ENCODE results near the gene SLC27A6.
"Not testable (repeated sequence)": the region's sequence is repeated elsewhere in the genome, so short reads cannot be mapped to it uniquely, and the experiment has no call there.

The SLC27A6 gene

DNA sequence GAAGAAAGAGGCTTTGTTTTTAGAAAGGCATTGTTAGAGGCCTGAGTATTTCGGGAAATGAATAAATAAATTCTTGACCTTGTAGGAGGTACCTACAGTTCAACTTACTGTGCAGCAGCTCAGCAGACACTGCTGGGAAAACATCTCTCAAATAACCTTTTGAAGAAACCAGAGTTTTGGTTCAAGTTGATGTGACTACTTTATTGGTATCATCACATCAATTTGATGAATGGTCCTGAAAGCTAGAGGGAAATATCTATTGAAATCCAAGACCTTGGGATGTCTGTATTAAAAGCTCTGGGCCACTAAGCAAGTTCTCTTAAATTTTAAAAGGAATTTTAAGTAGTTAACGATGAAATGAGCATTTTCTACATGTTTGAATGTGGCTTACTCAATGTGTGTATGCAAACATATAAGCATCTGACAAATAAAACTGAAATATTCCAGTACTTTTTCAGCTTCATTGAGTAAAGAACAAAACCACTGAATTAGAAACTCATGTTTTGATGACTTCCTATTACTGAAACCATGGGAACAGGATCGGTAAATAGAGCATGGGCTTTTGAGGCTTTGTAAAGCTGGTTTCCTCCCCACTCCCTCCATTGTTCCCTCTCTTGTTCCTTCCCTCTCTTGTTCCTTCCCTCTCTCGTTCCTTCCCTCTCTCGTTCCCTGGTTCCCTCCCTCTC lies 36.7 kb downstream of the SLC27A6 start:
- DNase-seq: no peak

DNA sequence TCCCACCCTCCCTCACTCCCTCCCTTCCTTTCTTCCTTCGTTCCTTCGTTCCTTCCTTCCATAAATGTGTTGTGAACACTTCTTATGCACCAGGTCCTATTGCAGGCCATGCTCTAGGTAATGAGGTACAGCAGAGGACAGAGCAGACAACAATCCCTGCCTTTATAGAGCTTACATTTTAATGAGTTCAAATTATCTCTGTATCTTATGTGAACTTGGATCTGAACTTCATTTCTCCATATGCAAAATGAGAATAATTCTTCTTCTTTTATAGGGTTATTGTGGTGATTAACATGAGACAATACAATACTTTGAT lies 37.2 kb downstream of the SLC27A6 start:
- DNase-seq: no peak

DNA sequence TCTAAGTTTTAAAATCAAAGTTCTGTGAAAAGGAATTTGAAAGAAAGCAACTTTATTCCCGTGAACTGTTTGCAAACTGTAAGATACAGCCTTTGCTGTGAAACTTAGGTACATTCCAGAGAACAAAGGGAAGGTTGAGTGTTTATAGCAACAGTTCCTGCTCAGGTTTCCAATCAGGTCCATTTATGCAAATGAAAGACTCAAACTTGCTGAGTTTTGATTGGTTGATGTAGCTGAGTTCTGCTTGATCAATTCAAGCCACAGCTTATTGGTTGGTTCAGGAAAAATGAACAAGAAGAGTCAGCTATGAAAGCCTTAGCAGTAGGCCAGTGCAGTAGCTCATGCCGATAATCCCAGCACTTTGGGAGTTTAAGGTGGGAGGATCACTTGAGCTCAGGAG lies 37.9 kb downstream of the SLC27A6 start:
- no peak for DNase-seq

DNA sequence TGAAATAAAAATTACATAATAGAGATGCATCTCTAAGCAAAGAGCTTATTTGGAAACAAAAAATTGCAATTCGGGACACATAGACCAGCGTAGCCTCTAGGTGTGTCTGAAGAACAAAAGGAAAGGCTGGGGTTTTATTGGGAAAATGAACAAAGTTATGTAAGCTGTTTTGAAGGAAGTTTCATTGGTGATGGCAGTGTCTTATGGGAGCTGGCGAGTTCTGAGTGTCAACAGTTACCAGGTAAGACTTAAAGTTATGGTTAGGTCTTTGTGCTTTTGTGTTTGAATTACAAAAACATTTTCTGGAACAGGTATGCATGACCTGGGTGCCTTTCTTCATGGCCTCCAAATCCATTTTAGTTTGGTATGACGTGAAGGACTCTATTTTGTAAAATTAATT lies 48.9 kb downstream of the SLC27A6 start:
- DNase-seq: no peak

DNA sequence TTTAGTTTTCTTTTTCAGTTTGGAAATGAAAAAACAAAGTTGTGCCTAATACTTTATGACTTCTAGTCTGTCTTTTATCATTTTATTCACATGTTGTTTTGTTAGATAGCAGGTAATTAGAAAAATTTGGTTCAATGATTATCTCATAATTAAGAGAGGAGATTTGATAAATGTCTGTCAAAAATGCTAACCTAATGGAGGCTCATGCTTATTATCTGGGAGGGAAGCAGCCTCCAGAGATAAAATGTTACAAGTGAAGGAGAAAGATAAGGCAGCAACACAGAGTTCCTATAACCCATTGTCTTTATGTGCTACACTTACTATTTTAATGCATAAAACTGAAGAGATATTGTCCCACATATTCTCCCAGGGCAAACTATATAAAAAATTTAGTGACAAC lies 53.5 kb downstream of the SLC27A6 start:
- no peak for DNase-seq

DNA sequence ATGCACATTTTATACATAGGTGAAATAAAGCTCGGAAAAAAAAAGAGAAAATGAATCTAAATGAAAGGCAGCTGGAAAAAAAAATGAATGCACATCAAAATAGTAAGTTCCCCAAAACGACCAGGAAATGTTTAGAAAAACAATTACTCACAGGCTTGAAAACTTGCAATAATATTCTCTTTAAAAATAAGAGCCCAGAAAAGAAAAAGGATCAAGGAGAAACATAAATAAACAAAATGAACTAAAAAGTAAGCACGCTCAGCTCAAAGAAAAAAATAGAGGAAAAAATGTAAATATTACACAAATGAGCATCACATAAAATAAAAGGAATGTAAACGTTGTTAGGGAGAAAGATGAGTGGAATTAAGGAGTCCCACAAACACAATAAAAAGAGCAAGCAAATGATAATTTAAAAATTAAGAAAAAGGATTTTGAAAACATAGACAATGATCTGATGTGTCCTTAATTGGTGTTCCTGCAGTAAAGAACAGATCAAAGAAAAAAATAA lies 54.2 kb downstream of the SLC27A6 start:
- DNase-seq: no peak

DNA sequence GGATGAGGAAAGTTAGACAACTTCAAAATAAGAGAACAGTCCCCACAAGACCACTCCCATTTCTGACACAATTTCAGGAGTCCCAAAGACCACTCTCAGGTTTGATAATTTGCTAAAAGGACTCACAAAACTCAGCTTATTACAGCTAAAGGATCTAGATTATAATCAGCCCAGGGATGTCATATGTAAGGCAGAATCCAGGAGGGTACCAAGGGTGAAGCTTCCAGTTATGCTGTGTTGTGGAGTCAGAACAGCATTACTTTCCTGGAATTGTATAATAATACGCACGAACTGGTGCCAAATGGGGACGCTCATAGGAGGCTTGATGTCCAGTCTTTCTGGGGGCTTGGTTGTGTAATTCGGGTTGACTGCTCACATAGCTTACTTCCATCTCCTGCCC lies 55.4 kb downstream of the SLC27A6 start:
- DNase-seq: no peak

DNA sequence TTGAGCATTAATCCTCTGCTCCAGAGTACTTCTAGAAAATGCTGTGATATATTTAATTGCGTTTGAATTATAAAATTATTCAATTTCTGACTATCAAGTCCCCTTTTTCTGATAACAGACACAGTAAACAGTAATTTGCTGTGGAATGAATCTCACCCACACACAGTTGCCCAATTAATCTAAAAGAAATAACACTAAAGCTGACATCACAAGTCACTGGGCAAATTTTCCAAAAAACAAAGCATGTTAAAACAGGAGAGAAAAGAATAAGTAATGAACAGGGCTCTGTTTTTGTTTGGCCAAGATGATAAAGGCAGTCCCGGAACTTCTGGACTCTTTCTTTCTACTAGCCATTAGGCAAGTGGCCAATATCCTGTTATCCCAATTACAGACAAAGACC lies 56.5 kb downstream of the SLC27A6 start:
- DNase-seq: no peak

DNA sequence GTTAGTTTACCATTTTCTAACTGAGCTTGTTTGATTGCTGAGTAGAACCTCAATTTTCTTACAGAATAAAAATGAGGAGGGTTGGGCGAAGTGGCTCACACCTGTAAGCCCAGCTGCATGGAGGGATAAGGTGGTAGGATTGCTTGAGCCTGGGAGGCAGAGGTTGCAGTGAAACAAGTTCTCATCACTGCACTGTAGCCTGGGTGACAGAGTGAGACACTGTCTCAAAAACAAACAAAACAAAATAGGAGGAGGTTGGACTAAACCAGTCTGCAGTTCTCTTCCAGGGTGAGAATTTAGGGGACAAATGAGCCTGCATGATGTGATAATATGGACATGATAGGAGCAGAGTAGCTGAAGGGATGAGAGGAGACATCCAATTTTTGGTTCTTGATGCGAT lies 57.3 kb downstream of the SLC27A6 start:
- no peak for DNase-seq

DNA sequence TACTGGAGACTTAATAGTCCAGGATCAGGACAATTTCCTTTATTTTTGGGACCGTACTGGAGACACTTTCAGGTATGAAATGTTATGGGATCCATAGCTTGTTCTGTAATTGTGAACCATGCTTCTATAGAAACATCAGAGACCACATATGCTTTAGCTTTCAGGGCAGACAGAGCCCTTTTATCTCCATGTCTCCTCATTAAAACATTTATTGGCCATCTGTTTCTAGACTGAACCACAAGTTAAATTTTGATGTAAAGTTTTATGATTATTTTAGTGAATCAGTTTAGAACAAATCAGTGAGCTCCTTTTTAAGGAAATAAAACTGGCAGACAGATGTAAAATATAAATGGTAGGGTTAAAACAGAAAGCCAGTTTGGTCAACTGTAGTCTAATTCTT lies 62.0 kb downstream of the SLC27A6 start:
- DNase-seq: no peak

DNA sequence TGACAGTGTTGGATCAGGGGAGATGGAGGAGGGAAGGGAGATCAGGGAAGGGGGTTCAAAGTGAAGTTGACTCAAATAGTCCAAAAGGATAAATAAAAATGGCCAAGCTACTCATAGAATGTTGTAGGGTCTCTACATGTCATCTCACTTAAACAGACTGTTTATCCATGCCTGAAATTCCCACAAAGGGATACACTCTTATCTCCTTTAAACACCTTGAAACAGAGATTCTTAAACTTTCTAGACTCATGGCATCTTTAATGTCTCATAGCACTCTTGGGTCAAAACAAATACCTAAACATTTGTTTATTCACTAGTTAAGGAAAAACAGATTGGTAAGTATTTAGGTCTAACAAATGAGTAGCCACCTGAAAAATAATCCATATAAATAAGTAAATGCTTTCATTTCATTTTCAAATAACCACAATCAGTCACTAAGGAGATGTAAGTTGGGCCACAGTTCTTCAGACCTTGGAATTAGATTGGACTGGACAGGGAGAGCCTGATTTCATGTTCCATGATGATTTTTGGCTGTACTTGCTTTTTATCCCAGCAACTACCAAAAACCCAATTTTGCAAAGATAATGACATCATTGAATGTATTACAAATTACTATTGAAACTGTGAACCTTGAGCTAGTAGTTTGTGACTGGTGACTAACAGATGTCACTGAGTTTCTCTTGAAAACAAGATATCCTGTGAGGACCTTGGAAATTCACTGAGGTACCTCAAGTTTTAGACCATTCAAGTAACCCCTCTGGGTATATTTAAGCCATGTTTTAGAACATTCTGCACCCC lies 66.8 kb downstream of the SLC27A6 start:
- no peak for DNase-seq

DNA sequence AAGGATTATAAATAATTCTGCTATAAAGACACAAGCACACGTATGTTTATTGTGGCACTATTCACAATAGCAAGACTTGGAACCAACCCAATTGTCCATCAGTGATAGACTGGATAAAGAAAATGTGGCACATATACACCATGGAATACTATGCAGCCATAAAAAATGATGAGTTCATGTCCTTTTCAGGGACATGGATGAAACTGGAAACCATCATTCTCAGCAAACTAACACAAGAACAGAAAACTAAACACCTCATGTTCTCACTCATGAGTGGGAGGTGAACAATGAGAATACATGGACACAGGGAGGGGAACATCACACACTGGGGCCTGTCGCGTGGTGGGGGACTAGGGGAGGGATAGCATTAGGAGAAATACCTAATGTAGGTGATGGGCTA lies 71.0 kb downstream of the SLC27A6 start:
- not testable (repeated sequence) for DNase-seq

DNA sequence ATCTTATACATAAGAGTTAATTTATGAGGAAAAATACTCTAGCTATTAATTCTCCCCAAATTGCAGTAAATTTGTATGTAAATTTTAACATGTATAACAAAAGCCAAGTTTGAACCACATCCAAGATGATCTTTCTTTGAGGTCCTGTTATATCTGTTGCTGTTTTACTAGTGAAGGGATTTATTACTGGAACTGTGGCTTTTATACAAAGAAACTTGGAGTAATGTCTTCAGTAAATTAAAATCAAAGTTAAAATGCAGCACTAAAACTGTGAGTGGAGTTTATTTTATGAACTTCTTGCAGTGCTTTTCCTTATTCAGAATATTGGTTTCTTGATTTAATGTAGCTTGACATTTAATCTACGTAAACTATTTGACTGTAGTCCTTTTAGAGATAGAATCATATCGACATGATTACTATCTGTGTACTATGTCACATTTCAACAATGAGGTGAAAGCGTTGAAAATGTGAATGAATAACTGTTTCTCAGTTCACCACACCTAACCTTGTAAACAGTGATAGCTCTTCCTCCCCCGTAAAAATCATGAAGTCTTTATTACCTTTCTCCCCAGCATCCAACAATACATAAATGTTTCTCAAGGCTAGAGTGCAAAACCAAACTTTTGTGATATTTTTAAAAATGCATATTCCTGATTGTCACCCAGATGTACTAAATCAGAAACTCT lies 76.1 kb downstream of the SLC27A6 start:
- DNase-seq: no peak

DNA sequence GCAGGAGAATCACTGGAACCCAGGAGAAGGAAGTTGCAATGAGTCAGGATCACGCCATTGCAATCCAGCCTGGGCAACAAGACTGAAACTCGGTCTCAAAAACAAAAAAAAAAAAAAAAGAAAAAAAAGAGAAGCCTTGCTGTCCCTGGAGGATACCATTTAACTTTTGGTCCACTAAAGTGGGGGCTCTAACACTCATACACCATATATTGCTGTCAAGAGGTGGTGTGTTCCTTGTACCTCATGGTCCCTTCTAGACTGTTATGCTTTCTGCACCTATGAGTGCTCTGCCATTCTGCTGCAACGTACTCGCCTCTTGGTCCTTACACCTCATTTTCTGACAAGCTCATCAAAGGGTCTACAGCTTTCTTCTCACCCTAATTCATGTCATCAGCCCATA lies 77.0 kb downstream of the SLC27A6 start:
- DNase-seq: no peak

DNA sequence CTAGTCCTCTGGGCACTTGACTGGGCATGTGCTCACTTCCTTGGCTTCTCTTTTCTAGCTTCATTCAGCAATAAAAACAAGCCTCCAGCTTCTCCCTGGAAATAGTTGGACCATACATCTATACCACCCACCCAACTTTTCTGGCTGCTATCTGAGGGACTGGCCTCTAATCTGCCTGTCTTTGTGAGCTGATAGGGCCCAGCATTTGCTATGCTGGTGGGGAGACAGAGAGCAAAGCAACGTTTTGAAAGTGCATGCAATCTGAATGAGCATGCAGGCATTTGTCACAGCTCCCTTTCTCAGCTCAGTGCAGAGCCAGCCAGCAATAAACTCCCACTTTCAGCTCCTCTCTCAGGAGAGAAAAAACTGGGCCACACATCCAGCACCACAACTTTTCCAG lies 78.6 kb downstream of the SLC27A6 start:
- no peak for DNase-seq

DNA sequence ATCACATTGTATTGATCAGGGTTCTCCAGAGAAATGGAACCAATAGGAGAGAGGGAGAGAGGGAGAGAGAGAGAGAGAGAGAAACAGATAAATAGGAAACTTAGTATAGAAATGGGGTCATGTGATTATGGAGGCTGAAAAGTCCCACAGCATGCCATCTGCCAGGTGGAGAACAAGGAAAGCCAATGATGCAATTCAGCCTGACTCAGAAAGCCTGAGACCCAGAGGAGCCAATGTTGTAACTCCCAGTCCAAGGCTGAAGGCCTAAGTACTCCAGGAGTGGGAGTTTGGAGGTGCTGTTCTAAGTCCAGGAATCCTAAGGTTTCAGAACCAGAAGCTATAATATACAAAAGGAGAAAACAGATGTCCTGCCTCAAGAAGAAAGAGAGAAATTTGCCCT lies 80.9 kb downstream of the SLC27A6 start:
- DNase-seq: no peak

DNA sequence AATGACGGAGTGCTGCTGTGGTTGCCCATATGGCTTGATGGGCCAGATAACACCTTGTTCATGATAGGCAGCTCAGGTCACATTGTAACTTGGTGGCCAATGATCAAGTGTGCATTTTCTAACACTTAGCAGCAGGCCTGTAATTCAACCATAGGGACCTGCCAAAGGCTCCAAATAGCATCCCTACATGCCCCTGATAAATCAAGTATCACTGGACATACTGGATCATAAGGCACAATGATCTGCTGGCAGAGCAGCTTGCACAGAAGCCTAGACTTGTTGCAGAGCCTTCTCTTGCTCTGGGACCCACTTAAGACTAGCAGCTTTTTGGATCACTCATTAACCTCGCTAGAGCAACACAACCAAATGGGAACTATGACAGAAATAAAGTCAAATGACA lies 83.2 kb downstream of the SLC27A6 start:
- no peak for DNase-seq

DNA sequence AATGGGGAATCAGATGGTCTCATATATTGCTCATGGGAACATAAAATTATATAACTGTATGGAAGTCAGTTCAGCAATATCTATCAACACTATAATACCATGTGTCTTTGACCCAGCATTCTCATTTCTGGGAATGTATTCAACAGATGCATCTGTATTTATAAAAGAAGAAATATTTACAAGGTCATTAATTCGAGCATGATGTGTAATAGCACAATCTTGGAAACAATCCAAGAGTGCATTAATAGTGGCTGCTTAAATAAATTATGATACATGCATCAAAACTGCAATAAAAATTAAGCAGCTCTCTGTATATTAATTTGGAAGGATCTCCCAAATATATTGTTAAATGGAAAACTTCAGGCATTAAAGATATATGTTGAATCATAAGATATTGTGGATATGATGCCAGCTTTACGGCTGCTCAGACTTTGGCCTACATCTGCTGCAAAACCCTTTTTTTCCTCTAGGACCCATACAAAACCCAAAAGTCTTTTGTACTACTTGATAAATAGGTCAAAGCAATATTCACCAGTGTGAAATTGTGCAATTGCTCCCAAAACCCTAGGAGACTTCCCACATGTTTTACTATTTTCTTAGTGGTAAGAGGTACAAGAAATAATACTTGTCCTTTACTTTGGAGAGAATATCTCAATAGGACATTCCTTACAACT lies 84.0 kb downstream of the SLC27A6 start:
- no peak for DNase-seq

DNA sequence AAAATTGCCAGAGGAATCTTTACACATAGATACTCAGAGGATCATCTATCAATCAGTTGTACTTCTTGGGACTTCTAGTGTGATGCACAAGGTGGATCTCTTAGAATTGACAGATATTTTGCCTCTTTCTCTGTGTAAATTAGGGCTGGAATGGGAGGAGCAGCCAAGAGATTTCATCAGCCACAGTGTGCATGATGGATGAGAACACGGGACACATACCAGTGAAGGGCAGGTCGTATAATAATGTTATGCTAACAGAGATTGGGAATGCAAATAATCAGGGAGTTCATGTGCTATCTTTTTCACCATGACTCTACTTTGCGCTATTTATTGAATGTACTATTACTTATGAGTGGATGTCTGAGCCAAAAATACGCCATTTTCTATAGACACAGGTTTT lies 86.0 kb downstream of the SLC27A6 start:
- DNase-seq: no peak

DNA sequence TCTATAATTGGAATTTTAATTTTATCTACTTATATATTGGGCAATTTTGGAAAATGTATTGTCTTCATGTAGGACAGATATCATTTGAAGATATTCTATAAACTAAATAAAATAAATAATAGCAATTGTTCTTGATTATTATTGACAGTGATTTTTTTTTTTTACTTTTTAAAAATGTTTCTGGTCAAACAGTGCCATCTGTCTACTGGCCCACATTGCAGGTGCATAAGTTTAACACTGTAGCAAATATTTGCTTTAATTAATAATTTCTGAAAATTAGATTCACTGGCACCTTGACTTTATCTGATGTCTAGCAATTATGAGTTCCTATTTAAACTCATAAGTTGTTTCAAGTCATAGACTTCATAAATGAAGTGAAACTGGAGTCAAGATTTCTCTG lies 88.2 kb downstream of the SLC27A6 start:
- DNase-seq: no peak

DNA sequence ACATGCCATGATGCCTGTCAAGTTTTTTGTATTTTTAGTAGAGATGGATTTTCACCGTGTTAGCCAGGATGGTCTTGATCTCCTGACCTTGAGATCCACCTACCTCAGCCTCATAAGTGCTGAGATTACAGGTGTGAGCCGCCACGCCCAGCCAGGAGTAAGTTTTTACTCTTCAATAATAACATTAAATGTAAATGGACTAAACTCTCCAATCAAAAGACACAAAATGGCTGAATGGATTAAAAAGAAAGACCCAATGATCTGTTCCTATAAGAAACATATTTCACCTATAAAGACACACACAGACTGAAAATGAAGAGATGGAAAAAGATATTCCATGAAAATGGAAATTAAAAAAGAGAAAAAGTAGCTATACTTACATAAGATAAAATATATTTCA lies 92.0 kb downstream of the SLC27A6 start:
- DNase-seq: no peak

DNA sequence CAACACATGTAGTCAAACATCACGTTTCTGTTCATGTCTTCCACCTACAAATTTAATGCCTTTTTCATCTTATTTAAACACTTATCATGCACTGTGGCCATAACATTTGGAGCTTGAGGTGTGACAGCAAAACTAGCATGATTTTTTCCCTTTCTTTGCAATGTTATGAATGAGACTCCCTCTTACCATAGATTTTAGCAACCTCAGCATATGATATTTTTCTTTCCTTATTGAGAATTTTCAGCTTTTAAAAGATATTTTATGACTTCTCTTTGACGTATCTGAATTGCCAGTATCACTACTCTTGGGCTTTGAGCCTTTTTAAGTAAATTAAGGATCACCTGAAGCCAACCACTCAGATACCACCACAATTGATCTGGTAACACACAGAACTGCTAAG lies 96.6 kb downstream of the SLC27A6 start:
- DNase-seq: no peak

DNA sequence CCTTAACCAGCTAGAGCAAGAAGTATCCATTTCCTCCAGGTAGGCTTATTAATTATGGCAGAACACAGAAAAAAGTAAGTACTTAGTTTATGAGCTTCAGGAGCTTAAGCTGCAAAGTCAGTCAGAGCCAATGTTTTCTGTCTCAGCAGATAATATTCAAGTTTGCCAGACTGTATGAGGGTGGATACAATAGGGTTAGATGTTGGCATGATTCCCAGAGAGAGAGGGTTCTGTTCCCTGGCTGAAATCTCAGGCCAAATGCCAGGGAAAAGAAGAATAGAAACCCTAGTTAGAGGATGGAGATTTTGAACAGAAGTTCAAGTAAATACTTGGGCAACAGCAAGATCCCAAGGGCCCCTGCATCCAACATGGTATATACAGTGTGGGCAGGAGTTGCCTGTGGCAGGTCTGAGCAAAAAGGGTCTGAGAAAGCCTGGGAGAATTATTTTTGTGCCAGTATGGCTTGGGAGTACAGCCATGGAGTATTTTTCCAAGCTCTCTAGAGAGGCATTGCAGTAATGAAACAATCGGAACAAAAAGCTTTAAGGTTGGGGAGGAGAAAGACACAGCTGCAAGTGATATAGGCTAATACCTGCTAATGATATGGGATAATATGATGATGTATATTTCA lies 98.3 kb downstream of the SLC27A6 start:
- no peak for DNase-seq

Data from NCI-H1417 treated with DMSO at 0.1 percent for 48 hours (cell line).